ENCODE results near the gene KCNH8.
"Not testable (repeated sequence)": the region's sequence is repeated elsewhere in the genome, so short reads cannot be mapped to it uniquely, and the experiment has no call there.

The KCNH8 gene

GRCh38 chr3:19183584-19183983, 35.3 kb downstream of the KCNH8 start:
- DNase-seq: no peak

GRCh38 chr3:19190126-19190525, 41.8 kb downstream of the KCNH8 start:
- DNase-seq: no peak

GRCh38 chr3:19190602-19191001, 42.3 kb downstream of the KCNH8 start:
- no peak for DNase-seq

DNA sequence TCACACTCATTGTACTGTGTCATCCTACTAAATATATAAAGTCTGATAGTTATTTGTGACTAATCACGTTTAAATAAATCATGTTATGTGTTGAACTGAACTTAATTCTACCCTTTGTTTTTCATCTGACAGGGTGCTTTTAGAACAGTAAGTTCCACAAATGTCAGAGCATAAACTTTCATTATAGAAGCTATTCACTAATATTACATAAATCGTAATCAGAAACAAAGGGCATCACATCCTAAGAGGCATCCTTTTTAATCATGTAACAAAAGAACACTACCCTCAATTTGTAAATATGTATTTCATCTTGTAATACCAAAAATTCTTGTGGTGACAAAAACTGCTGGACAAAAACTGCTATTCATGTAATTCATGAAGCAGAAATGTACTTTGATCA, 50.8 kb downstream of the KCNH8 start:
- no peak for DNase-seq

DNA sequence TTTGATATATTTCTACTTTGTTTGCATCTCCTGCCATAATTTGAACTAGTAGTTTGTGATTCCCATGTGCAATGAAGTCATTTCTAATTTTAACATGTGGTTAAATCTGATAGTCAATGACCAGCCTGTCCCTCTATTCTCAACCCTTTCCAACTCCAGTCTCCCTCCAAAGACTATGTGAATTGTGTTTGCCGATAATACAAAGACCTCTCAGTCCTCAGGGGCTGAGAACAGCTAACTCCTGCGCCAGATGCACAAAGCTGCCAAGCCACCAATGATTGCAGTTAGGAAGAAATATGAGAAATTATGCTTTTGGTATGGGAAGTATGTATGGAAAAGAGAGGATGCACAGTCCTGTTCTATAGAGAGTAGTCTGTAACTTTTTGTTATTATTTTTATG, 54.0 kb downstream of the KCNH8 start:
- no peak for DNase-seq

- no peak for DNase-seq
Measured at GRCh38 chr3:19202754-19203153, 54.4 kb downstream of the KCNH8 start.

GRCh38 chr3:19206540-19206939, 58.2 kb downstream of the KCNH8 start:
- DNase-seq: no peak

DNA sequence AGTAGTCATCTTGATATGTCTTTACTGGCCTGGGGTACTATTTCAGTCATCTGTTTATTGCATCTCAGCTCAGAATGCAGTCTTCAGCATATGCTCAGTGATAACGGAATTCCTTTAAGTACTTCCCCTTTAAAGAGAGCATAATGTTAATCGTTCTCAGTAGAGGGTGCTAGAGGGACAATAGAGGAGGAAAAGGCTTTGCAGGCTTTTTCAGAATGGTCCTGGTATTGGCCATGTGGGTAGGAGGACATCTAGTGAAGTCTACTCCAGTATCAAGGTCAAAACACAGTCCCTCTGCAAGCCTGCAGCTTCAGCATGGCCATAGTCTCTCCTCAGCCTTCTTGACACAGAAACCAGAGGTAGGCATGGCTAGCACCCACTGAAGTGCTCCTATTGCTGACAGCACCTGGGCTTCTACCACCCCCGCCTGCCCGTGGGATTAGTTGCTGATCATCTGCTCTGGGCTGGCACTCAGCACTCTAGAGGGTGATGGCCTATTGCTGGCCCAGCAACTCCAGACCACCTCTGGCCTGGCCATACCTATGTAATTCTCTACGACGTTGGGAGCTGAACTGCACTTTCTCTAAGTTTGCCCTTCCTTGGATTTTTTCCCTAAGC, 65.4 kb downstream of the KCNH8 start:
- no peak for DNase-seq

- no peak for DNase-seq
Measured at GRCh38 chr3:19215427-19215826, 67.1 kb downstream of the KCNH8 start.

GRCh38 chr3:19216669-19217337, 68.5 kb downstream of the KCNH8 start:
- DNase-seq: no peak

GRCh38 chr3:19220311-19220710, 72.0 kb downstream of the KCNH8 start:
- no peak for DNase-seq

GRCh38 chr3:19221081-19221480, 72.8 kb downstream of the KCNH8 start:
- no peak for DNase-seq

- DNase-seq: no peak
Measured at GRCh38 chr3:19226479-19226878, 78.2 kb downstream of the KCNH8 start.

DNA sequence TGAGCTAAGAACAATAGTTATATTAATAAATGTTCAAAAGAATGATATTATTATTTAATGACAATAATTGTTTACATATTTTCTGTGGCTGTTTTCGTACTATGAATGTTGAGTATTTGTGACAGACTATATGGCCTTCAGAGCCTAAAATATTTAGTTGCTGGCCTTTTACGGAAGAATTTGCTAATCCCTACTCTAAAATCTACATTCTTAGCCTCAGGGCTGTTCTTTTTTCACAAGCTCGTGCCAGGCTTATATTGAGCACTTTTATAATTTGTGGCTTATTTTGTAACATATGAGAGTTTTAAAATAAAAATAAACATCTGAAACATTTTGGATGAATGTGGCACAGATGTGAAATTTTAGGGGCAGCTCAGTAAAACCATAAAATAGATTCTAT, 79.9 kb downstream of the KCNH8 start:
- no peak for DNase-seq

DNA sequence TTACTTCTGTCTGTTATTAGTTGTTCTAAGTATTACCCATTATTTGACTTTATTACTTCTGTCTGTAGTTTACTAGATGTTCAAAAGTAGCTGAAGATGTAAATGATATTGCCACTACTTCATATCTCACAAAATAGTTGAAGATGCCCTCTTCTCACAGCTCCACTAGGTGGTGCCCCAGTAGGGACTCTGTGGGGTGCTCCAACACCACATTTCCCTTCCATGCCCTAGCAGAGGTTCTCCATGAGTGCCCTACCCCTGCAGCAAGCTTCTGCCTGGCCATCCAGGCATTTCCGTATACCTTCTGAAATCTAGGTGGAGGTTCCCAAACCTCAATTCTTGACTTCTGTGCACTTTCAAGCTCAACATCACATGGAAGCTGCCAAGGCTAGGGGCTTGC, 80.8 kb downstream of the KCNH8 start:
- DNase-seq: no peak

GRCh38 chr3:19229881-19230280, 81.6 kb downstream of the KCNH8 start:
- DNase-seq: not testable (repeated sequence)

DNA sequence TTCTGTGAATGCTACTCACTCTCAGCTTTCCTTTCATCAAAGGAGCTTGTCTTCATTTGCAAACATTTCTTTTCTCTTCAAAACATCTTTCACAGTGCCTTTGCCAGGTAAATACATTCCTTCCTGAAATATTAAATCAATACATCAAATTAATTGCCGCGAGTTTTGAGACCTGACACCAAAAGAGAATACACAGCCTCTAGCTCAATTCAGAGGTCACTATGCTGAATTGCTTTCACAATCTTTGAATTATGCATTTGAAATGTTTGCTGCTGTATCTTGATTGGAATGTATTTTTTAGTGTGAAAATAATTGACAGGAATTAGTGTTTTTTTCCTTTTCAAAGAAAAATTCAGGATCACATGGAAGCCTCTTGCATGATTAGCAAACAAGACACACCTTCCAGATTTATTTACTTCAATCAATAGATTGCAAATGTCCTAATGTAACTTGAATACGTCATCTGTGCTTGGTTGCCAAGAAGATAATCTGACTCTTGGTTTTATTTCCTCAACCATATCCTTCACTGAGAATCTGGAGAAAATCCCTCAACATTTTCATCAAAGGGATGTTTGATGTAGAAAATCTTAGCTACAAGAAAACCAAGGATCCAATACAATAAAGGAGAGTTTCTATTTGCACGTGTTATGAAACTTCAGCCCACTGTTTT, 83.6 kb downstream of the KCNH8 start:
- no peak for DNase-seq

GRCh38 chr3:19232566-19232965, 84.3 kb downstream of the KCNH8 start:
- DNase-seq: no peak

- not testable (repeated sequence) for DNase-seq
Measured at GRCh38 chr3:19233882-19234784, 85.8 kb downstream of the KCNH8 start.

DNA sequence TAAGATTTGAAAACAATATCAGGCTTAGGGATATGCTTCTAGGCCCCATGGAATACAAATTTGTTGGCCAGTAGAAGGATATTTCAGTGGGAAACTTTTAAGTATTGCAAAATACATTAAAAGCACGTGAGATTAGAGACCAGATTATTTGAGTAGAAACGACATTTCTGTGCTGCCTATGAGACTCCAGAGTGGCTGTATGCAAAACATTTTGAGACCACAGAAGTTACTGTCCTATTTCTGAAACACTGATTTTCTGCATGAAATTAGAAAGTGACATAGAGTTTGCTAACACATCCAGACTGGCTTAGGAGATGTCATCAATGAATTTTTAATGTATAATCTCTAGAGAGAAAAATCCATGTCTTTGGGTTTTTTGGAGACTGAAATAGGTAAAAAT, 99.8 kb downstream of the KCNH8 start:
- DNase-seq: no peak

DNA sequence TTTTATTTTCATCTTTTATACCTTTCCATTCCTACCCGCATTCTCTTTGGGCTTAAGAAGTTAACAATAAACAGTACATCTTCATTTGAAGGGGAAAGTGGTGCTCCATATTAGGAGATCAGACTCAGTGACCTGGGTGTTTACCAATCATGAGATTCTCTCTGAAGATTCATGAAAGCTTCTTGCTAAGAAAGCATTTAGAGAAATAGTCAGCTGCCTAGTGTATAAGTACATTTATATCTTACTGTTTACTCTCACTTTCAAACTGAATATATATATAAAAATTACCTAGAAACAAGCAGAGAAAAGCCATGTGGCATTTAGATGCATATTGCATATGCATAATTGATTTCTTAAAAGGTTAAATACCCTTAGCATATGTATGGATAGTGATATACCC, 100.5 kb downstream of the KCNH8 start:
- DNase-seq: no peak

GRCh38 chr3:19250959-19251610, 102.8 kb downstream of the KCNH8 start:
- no peak for DNase-seq

- no peak for DNase-seq
Measured at GRCh38 chr3:19254189-19254588, 105.9 kb downstream of the KCNH8 start.

All from stimulated activated CD4-positive, alpha-beta T cell treated with anti-CD3 and anti-CD28 coated beads, Interleukin-2, amount 100 ng/mL, for 24 hours (primary cell).